ENCODE data around the gene MAST2.

DNA sequence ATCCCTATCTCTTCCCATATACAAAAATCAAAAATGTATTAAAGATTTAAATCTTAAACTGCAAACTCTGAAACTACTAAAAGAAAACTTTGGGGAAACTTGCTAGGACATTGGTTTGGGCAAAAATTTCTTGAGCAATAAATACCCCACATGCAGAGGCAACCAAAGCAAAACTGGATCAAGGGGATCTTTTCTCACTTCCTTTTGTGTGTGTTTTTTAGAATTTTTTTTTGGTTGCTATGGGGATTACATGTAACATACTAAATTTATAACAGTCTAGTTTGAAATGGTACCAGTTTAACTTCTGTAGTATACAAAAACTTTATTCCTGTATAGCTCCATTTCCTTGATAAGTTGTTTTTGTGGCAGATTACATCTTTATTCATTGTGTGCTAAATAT is 16.8 kb downstream of the MAST2 start:
- TF ChIP-seq, protein P1, sequence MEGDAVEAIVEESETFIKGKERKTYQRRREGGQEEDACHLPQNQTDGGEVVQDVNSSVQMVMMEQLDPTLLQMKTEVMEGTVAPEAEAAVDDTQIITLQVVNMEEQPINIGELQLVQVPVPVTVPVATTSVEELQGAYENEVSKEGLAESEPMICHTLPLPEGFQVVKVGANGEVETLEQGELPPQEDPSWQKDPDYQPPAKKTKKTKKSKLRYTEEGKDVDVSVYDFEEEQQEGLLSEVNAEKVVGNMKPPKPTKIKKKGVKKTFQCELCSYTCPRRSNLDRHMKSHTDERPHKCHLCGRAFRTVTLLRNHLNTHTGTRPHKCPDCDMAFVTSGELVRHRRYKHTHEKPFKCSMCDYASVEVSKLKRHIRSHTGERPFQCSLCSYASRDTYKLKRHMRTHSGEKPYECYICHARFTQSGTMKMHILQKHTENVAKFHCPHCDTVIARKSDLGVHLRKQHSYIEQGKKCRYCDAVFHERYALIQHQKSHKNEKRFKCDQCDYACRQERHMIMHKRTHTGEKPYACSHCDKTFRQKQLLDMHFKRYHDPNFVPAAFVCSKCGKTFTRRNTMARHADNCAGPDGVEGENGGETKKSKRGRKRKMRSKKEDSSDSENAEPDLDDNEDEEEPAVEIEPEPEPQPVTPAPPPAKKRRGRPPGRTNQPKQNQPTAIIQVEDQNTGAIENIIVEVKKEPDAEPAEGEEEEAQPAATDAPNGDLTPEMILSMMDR (IDR thresholded peaks at IDR 0.05; ENCODE audit: extremely low read depth in 1 of 2, insufficient read depth in 1 of 2, low read depth in 1 of 2, low read length in 2 of 2), result no peak
- TF ChIP-seq POLR2AphosphoS5 (IDR thresholded peaks at IDR 0.05; ENCODE audit: insufficient read depth, low read depth, low read length) (no peak), EZH2 (IDR thresholded peaks at IDR 0.05; ENCODE audit: borderline replicate concordance, low read depth, low read length, severe bottlenecking) (no peak), POLR2A (IDR thresholded peaks at IDR 0.05; ENCODE audit: low read depth, low read length) (no peak), MAX (IDR thresholded peaks at IDR 0.05; ENCODE audit: insufficient read depth, insufficient read length) (no peak), GATA2 (IDR thresholded peaks at IDR 0.05; ENCODE audit: insufficient read depth, insufficient read length, low read depth, low read length) (no peak), FOS (IDR thresholded peaks at IDR 0.05; ENCODE audit: borderline replicate concordance, insufficient read depth, low read length) (no peak), MYC (IDR thresholded peaks at IDR 0.05; ENCODE audit: low read depth, low read length) (no peak)

All from endothelial cell of umbilical vein (primary cell).